GM20000 (cell line): Measurements from ENCODE around the gene CELA2B.

Source experiments
- DNase-seq: peaks from one replicate; pipeline ENCODE4 v3.0.0; 2012; ENCODE audit warnings: low spot score
- CTCF ChIP-seq: IDR thresholded peaks from 2 replicates; pipeline ENCODE4 v1.5.1; 2012; ENCODE audit warnings: mild to moderate bottlenecking, control low read depth; ENCODE audit errors: extremely low read depth, missing control alignments

Gene CELA2B

GRCh38 chr1:15431571-15431948 is 44.3 kb upstream of the CELA2B start:
- no peak for DNase-seq
- no peak for TF ChIP-seq CTCF

- DNase-seq: no peak
- no peak for TF ChIP-seq CTCF
Measured at GRCh38 chr1:15432324-15432723, 43.6 kb upstream of the CELA2B start.

- no peak for TF ChIP-seq CTCF
- peak; percentile 7 for DNase-seq
Measured at GRCh38 chr1:15433471-15433870, 42.4 kb upstream of the CELA2B start.

DNA sequence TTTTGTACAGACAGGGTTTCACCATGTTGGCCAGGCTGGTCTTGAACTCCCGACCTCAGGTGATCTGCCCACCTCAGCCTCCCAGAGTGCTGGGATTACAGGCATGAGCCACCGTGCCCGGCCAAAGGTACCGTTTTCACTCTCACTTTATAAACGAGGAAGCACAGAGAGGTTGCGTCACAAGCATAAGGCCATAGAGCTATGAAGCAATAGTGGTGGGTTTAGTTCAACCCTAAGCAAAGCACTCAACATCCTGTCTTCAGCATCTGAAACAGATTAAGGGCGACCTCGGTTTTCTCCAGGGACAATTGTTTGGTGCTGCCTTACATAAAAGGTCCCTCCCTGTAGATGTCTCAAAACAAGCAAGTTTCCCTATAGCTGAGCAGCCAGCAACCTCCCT is 41.2 kb upstream of the CELA2B start:
- peak; percentile 3 for DNase-seq

DNA sequence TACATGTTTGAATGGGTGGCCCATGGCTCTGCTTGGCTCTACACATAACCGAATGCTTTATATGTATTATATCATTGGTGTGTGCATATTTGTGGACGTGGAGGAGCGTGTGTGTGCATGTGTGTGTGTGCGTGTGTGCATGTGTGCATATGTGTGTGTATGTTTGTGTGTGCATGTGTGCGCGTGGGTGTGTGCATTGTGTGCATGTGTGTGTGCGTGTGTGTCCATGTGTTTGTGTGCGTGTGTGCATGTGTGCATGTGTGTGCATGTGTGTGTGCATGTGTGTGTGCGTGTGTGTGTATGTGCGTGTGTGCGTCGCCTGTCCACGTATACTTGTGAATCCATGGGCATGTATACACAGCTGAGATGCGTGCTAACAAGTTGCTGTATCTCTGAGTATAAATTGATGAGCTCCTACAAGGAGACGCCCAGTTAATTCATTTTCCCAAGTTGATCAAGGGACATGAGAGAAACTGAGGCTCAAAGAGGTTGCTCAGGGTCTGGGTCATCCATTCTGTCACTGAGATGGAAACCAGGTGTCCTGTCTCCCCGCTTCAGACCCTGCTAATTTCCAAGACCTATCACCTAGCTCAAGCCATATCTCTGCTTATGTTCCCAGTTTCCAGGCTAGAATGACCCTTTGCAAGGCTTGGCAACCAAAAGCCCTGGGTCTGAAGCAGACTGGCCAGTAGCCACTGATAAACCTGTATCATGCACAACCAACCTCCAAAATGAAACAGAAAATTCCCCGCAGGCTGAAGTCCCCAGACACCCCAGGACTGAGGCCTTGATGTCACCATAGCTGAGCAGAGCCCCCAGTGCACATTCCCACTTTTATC is 40.4 kb upstream of the CELA2B start:
- no peak for TF ChIP-seq CTCF
- DNase-seq: no peak

- no peak for DNase-seq
- no peak for TF ChIP-seq CTCF
Measured at GRCh38 chr1:15436881-15437442, 38.9 kb upstream of the CELA2B start.

DNA sequence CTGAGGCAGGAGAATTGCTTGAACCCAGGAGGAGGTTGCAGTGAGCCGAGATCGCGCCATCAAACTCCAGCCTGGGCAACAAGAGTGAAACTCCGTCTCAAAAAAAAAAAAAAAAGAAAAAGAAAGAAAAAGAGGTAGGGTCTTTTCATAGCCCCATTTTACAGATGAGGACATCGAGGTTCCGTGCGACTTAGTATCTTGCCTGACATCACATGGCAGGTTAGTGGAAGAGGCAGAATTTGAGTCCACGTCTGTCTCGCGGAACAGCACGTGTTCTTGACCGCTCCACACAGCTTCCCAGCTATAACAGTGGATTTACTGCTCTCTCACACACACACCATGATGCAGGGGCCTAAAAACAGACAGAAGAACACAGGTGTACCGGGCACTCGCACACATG is 36.6 kb upstream of the CELA2B start:
- DNase-seq: no peak
- TF ChIP-seq CTCF: no peak

GRCh38 chr1:15440357-15440756 is 35.5 kb upstream of the CELA2B start:
- TF ChIP-seq CTCF: no peak
- DNase-seq: no peak
